IPS DF 6.9 (cell line): ENCODE results near the gene TBC1D16.

Source experiments
- DNase-seq: peaks from one replicate; pipeline ENCODE4 v3.0.0-alpha.2; 2013; ENCODE audit warnings: low read depth, low spot score
- H3K27ac ChIP-seq: one replicate; pipeline ENCODE4 v1.5.1; 2013; ENCODE audit warnings: low read length, control low read depth
- H3K27me3 ChIP-seq: 2 replicates; pipeline ENCODE4 v1.6.1; 2013; ENCODE audit warnings: mild to moderate bottlenecking, low read length; ENCODE audit not compliant: control insufficient read depth, insufficient read depth
- H3K36me3 ChIP-seq: 2 replicates; pipeline ENCODE4 v1.6.1; 2013; ENCODE audit warnings: low read length; ENCODE audit not compliant: control insufficient read depth, insufficient read depth
- H3K4me1 ChIP-seq: 2 replicates; pipeline ENCODE4 v1.6.1; 2013; ENCODE audit warnings: low read length; ENCODE audit not compliant: control insufficient read depth, insufficient read depth
- H3K4me3 ChIP-seq: 2 replicates; pipeline ENCODE4 v1.5.1; 2013; ENCODE audit warnings: mild to moderate bottlenecking, low read length
- H3K9me3 ChIP-seq: 2 replicates; pipeline ENCODE4 v1.6.1; 2013; ENCODE audit warnings: low read length, inconsistent platforms; ENCODE audit not compliant: control insufficient read depth, insufficient read depth
- WGBS: extraction: QIAGEN DNeasy Blood & Tissue Kit; methylation state at CpG from one replicate; pipeline ENCODE4 v1.1.7; 2013; ENCODE audit warnings: mixed read lengths, missing lambda C conversion rate; ENCODE audit not compliant: insufficient read length, insufficient coverage; 5-methylcytosine and 5-hydroxymethylcytosine counted together

TBC1D16 gene

GRCh38 chr17:80034791-80035686 lies 633 bp downstream of the TBC1D16 start:
- no peaks in the 10 kb centered on the region for H3K27me3 ChIP-seq
- WGBS, result no CpG with 5 or more reads among the region's 55 CpGs
- H3K4me3 ChIP-seq, result peak overlapping the region; percentile 71; the same call in 1 of the 2 replicates
- H3K27ac ChIP-seq, result no peak overlapping the region
- H3K36me3 ChIP-seq, result peaks cover 3% of the 10 kb centered on the region; the same call in 1 of the 2 replicates
- H3K9me3 ChIP-seq, result no peaks in the 10 kb centered on the region
- peaks cover 2% of the 10 kb centered on the region; the same call in 1 of the 2 replicates for H3K4me1 ChIP-seq
- DNase-seq, result no peak

GRCh38 chr17:80033840-80034239 lies 1.8 kb downstream of the TBC1D16 start:
- H3K36me3 ChIP-seq, result peaks cover 3% of the 10 kb centered on the region; the same call in 1 of the 2 replicates
- H3K4me3 ChIP-seq, result no peak overlapping the region
- H3K27ac ChIP-seq, result no peak overlapping the region
- peaks cover 2% of the 10 kb centered on the region; the same call in 1 of the 2 replicates for H3K4me1 ChIP-seq
- H3K9me3 ChIP-seq, result no peaks in the 10 kb centered on the region
- WGBS, result no CpG with 5 or more reads among the region's 4 CpGs
- no peak for DNase-seq
- no peaks in the 10 kb centered on the region for H3K27me3 ChIP-seq

DNA sequence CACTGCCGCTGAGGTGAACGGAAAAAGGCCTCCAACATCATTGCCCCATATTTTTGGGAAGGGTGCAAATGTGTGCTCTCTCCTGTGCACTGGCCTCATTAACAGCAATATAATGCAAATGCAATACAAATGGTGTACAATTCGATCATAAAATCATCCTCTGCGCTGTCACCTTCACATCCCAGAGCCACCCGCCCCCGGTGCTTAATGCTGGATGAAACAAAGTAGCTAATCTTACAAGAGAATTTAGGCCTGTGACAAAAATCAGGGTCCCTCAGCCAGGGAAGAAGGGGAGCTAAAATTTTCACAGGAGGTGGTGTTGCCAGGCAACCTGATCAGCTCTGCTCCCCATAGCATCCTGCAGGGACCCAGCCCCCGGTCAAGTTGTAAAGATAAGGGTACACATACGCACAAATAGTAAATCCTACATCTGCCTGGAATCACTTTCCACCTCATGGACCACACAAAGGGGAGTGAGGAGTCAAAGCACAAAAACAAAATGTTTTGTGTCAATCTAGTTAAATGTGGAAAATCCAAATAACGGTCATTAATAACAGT lies 3.0 kb downstream of the TBC1D16 start:
- H3K27ac ChIP-seq, result no peak overlapping the region
- H3K27me3 ChIP-seq, result no peaks in the 10 kb centered on the region
- WGBS, result no CpG with 5 or more reads among the region's 9 CpGs

DNA sequence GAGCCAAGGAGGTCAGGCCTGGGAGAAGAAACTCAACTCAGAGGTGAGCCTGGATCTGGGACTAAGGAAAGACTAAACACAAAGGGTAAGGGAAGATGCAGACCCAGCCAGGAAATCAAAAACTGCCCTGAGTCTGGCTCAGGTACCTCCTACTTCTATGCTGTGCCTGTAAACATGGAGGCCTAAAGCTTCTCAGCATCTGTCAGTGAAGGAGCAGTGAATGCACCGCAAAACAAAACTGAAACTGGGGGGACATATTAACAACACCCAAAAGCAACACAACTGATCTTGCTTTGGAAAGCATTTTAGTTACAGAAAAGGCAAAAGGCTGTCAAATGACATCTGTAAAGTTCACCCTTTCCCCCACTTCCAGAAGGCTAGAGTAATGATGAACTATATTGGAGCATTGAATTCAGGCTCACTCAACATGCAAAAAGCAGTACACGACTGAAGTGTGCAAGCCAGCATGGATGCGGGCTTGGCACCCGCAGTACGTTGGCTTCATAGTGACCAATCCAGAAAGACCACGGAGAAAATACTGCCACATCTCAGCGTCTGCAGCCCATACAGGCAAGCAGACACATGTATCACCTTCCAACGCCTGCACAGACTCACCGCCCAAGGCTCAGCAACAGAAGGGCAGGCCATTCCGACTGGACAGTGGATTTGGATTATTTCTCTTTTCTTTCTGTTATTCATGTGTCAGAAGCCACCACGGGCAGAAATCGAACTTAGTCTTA lies 3.8 kb downstream of the TBC1D16 start:
- no peak for DNase-seq
- peaks cover 2% of the 10 kb centered on the region; the same call in 1 of the 2 replicates for H3K4me1 ChIP-seq
- H3K9me3 ChIP-seq, result no peaks in the 10 kb centered on the region
- peaks cover 3% of the 10 kb centered on the region; the same call in 1 of the 2 replicates for H3K36me3 ChIP-seq
- WGBS, result no CpG with 5 or more reads among the region's 12 CpGs
- no peaks in the 10 kb centered on the region for H3K27me3 ChIP-seq
- no peak overlapping the region for H3K4me3 ChIP-seq
- H3K27ac ChIP-seq, result no peak overlapping the region

More for the DNA sequence above, 3.0 kb downstream of the TBC1D16 start:
- Histone ChIP-seq H3K36me3 (peaks cover 3% of the 10 kb centered on the region; the same call in 1 of the 2 replicates), H3K4me3 (no peak overlapping the region), H3K4me1 (peaks cover 2% of the 10 kb centered on the region; the same call in 1 of the 2 replicates), H3K9me3 (no peaks in the 10 kb centered on the region)
- DNase-seq, result no peak

GRCh38 chr17:80030730-80031410 lies 4.8 kb downstream of the TBC1D16 start:
- WGBS, result no CpG with 5 or more reads among the region's 25 CpGs
- H3K36me3 ChIP-seq, result peaks cover 3% of the 10 kb centered on the region; the same call in 1 of the 2 replicates
- no peak overlapping the region for H3K4me3 ChIP-seq
- H3K27ac ChIP-seq, result no peak overlapping the region
- peaks cover 2% of the 10 kb centered on the region; the same call in 1 of the 2 replicates for H3K4me1 ChIP-seq
- DNase-seq, result no peak
- no peaks in the 10 kb centered on the region for H3K27me3 ChIP-seq
- no peaks in the 10 kb centered on the region for H3K9me3 ChIP-seq

DNA sequence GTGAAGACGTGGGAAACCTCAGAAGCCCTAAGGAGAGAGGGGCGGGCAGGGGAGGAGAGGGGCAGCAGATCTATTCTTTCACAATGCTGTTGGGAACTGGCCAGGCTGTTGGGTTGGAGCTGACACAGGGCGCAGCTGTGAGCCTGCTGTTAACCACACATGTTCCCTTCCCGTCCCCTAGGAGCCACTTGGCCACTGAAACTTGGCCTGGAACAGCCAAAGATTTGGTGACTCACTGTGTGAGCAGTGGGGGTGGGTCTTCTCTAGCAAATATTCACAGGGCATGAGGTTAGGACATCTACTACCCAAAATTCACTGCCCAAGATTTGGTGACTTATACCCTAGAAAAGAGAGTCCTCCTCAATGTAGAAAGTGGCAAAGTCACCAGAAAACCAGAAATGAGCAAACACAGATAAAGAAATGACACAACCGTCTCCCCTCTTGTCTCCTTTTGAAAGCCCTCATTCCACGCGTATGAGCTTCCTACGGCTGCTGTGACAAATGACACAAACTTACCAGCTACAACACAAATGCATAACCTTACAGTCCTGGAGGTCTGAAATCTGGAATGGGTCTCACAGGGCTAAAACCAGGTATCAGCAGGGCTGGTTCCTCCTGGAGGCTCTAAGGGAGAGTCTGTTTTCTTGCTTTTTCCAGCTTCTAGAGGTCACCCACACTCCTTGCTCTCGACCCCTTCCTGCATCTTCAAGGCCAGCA lies 6.3 kb downstream of the TBC1D16 start:
- WGBS, result no CpG with 5 or more reads among the region's 9 CpGs
- Histone ChIP-seq H3K27ac (no peak overlapping the region), H3K4me1 (peaks cover 2% of the 10 kb centered on the region; the same call in 1 of the 2 replicates), H3K9me3 (no peaks in the 10 kb centered on the region), H3K27me3 (no peaks in the 10 kb centered on the region), H3K36me3 (peaks cover 3% of the 10 kb centered on the region; the same call in 1 of the 2 replicates), H3K4me3 (no peak overlapping the region)
- no peak for DNase-seq

DNA sequence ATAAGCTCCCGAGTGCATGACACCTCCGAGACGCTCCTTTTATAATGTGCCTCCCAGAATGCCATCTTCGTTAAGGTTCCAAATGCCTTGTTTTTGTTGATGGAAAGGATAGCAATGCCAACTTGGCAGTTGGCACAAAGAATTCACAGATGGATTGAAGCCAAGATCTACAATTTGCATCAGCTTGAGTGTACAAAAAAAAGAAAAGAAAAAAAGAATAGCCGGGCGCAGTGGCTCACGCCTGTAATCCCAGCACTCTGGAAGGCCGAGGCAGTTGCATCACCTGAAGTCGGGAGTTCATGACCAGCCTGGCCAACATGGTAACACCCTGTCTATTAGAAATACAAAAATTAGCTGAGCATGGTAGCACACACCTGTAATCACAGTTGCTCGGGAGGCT lies 7.6 kb downstream of the TBC1D16 start:
- Histone ChIP-seq H3K4me1 (peaks cover 5% of the 10 kb centered on the region), H3K4me3 (no peak overlapping the region), H3K27ac (no peak overlapping the region), H3K27me3 (no peaks in the 10 kb centered on the region), H3K9me3 (no peaks in the 10 kb centered on the region), H3K36me3 (peaks cover 3% of the 10 kb centered on the region; the same call in 1 of the 2 replicates)
- whole genome bisulfite sequencing, result no CpG with 5 or more reads among the region's 10 CpGs
- no peak for DNase-seq

DNA sequence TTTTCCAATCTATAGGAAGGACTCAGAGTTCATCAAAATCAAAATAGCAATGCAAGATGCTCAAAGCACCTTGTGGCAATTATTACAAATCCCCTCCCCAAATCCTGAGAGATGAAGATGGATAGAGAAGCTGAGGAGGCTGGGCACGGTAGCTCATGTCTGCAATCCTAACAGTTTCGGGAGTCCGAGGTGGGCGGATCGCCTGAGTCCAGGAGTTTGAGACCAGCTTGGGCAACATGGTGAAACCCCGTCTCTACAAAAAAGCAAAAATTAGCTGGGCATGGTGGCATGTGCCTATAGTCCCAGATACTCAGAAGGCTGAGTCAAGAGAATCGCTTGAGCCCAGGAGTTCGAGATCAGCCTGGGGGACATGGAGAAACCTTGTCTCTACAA lies 8.6 kb downstream of the TBC1D16 start:
- H3K4me1 ChIP-seq, result peaks cover 5% of the 10 kb centered on the region
- H3K27ac ChIP-seq, result no peak overlapping the region
- DNase-seq, result no peak
- peaks cover 3% of the 10 kb centered on the region; the same call in 1 of the 2 replicates for H3K36me3 ChIP-seq
- WGBS, result no CpG with 5 or more reads among the region's 8 CpGs
- H3K4me3 ChIP-seq, result no peak overlapping the region
- no peaks in the 10 kb centered on the region for H3K9me3 ChIP-seq
- H3K27me3 ChIP-seq, result no peaks in the 10 kb centered on the region

- no peak for DNase-seq
- peaks cover 5% of the 10 kb centered on the region for H3K4me1 ChIP-seq
- no peak overlapping the region for H3K4me3 ChIP-seq
- no peak overlapping the region for H3K27ac ChIP-seq
- H3K9me3 ChIP-seq, result no peaks in the 10 kb centered on the region
- H3K36me3 ChIP-seq, result peaks cover 3% of the 10 kb centered on the region; the same call in 1 of the 2 replicates
- H3K27me3 ChIP-seq, result no peaks in the 10 kb centered on the region
- WGBS, result no CpG with 5 or more reads among the region's 10 CpGs
These were observed 9.2 kb downstream of the TBC1D16 start for GRCh38 chr17:80026359-80027042.
